GM21723 (cell line): Measurements from ENCODE around the gene CRTC3.

Source experiments
- ATAC-seq: cut with Tn5 transposase; IDR thresholded peaks from one replicate; pipeline ENCODE4 v1.9.1; 2021; ENCODE audit warnings: mild to moderate bottlenecking, moderate library complexity; ENCODE audit not compliant: unreplicated experiment

The CRTC3 gene

DNA sequence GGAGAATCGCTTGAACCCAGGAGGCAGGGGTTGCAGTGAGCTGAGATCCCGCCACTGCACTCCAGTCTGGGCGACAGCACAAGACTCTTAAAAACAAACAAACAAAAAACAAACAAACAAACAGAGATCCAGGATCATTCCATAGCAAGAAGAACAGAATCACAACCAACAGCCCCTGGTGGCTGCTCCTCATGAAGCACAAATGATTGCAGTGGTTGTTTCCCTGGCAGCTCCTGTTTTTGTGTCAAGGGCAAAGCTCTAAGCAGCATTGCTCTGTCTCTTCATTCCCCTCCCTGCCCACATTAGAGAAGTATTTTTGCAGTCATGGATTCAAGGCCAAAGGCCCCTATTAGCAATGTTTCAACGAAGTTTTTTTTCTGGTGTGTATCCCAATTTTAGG is 161.6 kb downstream of the CRTC3 start:
- no peak for ATAC-seq

DNA sequence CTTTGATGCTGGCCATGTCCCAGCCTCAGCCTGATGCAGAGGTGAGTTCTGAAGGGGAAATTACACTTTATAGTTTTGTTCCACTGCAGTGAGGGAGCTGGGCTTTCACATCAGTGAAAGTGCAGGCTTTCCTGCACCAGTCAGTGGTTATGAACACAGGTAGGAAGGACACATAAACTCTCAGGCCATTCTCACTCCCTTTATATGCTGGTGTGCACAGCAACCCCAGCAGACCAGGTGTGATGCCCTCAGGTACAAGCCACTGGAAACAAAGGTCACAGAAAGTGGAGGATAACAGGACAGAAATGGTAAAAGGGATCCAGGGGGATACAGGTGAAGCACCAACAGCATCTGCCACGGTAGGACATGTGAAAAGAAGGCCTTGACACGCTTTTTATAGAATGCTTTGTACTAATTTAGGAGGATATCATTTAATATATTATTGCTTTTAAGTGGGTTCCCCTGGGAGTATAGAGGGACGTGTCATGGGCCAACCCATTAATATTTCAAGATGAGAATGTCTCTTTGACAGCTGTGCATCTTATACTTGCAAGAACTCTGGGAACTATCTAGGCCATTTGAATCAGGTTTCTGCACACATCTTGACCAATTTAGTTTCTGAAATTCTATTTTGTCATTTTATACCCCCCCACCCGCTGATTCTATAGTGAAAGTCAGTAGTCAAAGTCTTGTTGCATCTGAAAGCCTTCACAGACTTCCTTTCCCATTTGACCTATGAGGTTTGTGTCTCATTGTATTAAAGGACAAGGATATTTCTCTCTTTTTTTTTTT is 162.5 kb downstream of the CRTC3 start:
- peak; percentile 54 for ATAC-seq
